GM18909 (cell line): ENCODE measurements around the gene PRDM16.
"Not testable (repeated sequence)": the region's sequence is repeated elsewhere in the genome, so short reads cannot be mapped to it uniquely, and the experiment has no call there.

Source experiments
- ATAC-seq: cut with Tn5 transposase; IDR thresholded peaks from one replicate; pipeline ENCODE4 v1.9.1; 2021; ENCODE audit warnings: mild to moderate bottlenecking; ENCODE audit not compliant: unreplicated experiment, poor library complexity

Gene PRDM16

DNA sequence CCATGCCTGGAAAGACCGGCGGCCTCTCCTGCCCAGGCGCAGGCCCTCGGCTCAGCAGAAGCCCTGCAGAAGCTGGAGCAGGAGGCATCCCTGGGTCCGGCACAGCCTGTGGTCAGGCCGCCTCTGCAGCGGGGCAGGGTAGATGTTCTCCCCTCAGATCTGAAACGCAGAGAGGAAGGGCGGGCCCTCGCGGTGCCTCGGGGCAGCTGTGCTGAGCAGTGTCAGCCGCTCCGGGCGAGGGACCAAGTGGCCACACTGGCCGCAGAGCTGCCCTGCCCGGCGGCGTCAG, 210.1 kb downstream of the PRDM16 start:
- ATAC-seq = no peak

DNA sequence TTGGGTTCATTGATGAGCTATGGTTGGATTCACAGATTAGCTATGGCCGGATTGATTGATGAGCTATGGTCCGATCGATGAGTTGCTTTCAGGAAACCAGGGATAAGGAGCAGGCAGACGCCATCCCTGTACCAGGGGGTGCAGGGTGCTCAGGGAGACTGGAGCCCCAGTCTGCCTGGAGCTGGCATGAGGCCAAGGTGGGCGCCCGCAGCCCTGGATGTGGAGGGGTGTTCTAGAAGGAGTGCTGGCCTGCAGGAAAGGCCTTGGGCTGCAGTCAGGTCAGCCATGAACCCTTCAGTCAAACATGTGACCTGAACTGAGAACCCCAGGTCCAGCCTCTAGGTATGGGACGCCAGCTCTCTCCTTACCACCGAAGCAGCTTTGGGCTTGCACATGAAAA, 212.7 kb downstream of the PRDM16 start:
- ATAC-seq = no peak

DNA sequence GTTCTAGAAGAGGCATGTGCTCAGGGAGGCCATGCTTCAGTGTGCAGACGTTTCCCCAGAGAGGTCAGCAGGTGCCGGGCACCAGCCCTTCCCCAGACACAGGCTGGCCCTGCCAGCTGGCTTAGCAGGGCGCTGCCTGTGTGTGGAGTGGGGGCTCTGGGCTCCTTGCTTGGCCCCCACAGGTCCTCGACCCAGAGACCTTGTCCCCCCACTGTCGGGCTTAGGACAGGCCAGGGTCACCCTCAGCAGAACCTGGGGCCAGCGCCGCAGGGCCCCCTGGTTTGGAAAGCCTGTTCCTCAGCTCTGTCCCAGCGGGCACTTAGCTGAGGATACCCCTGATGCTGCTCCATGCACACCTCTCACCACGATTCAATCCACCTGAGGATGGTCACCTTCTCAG, 213.2 kb downstream of the PRDM16 start:
- ATAC-seq = no peak

DNA sequence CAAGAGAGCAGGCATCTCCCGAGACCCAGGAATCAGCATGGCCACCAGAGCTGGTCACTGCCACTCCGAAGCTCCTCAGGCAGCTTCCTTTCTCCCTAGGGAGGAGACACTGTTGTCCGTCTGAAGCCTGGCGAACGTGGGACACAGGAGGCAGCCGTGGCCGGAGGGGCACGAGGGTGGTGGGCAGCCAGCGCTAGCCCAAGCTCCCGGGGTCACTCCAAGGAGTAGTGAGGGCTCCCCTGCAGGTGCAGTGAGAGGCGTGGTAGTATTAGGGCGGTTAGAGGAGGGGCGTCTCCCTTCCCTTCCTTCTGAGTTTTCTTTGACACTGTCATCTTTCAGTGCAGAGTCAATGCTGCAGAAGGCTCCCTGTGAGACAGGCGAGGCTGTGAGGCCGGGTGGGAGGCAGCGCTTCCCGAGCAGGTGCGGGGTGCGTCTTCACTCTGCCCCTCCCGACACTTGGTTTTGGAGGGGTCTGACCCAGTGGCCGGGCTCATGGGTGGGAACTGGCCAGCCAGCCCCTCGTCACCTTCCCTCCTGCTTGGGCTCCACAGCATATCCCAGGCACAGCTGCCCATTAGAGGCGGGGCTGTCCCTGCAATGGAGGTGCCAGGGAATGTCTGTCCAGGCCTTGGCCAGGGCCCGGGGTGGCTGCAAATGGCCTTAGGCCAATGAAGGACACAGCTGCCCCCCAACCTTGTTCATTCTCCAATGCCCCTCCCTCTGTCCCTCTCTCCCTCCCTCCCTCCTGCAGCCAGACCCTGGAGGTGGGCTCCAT, 213.8 kb downstream of the PRDM16 start:
- no peak for ATAC-seq

DNA sequence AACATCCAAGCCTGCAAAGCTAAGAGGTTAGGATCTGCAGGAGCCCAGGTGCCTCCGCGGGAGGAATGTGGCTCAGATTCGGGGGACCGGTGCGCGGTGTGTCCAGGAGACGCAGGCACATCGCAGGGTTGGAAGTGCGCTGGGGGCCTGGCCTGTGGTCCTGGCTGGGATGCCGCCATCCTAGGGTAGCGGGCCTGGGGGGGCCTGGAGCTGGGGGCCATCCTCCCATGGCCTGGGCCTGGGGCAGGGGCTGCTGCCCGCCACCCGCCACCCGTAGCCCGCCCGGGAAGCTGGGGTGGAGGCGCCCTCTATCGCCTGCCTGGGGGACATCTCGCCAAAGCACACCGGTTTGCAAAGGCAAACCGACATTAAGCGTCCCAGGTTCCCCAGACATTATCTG, 214.8 kb downstream of the PRDM16 start:
- no peak for ATAC-seq

DNA sequence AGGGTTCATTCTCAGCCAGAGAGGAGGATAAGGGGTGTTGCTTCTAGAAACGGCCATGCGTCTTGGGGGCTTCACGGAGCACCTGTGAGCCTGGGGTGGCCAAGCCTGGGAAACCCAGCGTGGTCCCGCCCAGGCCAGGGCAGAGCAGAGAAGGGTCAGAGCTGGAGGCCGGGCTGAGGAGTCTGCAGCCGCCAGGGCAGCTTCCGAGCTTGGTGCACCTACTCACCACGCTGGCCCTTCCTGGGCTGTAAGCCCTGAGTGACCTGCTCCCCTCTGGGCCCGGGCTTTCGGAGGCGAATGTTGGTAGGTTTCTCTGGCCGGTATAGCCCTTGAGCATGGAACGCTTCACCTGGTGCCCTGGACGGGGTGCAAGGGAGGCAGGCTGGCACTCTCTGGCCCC, 215.7 kb downstream of the PRDM16 start:
- ATAC-seq = no peak

DNA sequence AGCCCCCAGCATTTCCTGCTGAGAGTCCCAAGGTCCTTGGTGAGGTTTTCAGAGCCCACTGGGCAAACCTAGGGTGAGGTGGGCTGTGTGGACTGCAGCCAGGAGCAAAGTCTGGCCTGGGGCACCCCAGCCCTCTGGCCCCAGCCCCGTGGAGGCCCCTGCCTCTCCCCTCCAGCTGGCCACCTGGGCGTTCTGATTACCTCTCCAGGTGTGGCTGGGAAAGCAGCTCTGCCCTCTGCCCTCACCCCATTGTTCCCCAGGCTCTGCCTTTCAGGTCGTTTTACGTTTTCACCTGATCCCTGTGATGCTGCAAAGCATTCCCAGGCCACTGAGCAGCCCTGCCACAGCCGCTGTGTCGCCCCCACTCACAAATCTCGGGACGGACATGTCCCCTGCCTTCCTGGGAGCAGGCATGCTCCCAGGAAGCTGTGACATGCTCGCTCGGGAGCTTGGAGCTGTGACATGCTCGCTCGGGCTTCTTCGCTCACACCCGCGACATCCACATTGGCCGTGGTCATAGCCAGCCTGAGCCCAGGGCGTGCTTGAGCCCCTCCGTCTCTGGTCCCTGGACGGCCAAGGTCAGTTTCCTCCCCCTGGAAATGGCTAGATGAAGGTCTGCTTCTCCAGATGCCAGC, 216.2 kb downstream of the PRDM16 start:
- no peak for ATAC-seq

DNA sequence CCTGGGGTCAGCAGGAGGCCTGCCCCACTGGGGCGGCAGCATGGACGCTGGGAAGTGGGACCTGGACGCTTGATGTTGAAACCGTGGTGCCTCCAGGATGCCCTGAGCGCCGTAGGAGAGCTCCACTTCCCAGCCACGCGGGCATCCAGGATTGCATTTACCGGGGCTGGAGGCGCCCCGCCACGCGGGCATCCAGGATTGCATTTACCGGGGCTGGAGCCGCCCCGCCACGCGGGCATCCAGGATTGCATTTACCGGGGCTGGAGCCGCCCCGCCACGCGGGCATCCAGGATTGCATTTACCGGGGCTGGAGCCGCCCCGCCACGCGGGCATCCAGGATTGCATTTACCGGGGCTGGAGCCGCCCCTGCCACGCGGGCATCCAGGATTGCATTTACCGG, 218.1 kb downstream of the PRDM16 start:
- ATAC-seq = not testable (repeated sequence)

DNA sequence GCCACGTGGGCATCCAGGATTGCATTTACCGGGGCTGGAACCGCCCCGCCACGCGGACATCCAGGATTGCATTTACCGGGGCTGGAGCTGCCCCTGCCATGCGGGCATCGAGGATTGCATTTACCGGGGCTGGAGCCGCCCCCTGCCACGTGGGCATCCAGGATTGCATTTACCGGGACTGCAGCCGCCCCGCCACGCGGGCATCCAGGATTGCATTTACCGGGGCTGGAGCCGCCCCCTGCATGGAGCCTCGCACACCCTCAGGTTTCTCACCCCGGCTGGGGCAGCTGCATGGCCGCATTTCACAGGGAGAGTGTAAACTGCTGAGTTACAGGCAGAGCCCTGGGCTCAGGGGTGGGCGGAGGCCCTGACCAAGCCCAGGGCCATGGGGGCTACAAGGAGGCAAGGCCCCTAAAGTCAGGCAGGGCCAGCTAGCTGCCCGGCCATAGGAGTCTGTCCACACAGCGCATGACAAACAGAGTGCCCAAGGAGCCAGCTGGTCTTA, 218.7 kb downstream of the PRDM16 start:
- no peak for ATAC-seq

DNA sequence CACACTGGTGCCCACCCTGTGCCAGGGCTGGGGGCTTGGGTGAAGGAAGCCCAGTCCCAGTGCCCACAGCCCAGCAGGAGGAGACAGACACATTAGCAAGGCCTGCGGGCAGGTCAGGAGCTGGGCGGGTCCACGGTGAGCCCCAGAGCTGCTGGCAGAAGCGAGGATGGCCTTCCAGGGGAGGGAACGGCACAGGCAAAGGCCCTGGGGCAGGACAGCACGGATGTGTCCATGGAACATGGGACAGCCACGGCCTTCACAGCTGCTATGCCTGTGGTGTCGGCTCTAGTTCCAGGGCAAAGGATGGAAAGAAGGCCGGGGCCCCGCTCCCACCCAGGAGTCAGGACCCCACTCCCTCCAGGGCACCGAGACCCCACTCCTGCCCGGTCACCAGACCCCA, 220.5 kb downstream of the PRDM16 start:
- no peak for ATAC-seq

DNA sequence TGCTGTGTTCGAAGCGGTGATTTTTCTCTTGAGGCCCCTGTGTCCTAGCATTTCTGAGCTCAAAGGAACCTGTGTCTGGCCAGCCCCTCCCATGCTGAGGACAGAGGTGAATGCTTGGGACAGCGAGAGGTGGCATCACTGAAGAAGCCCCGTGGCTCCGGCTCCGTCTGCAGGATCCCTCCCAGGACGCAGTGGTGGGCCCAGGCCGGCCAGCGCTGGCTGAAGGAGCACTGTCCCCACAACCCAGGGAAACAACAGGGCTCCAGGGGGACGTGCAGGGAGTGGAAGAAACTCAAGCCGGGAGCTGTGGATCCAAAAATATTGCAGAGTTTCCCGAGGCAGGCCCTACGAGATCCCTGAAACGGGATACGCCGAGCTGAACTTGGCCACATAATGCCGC, 221.4 kb downstream of the PRDM16 start:
- no peak for ATAC-seq

DNA sequence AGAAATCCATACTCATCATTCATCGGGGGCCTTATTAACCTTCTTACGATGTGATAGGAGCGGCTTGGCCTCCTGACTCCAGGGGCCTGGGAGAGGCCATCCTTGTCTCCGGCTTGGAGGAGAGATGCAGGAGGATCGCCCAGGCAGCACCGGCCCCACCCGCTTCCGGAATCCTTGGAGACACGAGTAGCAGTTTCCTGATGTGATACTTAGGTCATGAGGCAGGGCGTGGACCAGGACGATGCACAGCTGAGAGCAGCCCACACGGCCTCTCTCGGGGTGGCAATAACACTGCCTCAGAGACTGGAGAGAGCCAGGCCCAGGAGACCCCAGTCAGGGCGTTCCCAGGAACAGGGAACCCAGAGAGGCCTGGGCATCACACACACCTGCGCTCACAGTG, 221.9 kb downstream of the PRDM16 start:
- ATAC-seq = no peak

DNA sequence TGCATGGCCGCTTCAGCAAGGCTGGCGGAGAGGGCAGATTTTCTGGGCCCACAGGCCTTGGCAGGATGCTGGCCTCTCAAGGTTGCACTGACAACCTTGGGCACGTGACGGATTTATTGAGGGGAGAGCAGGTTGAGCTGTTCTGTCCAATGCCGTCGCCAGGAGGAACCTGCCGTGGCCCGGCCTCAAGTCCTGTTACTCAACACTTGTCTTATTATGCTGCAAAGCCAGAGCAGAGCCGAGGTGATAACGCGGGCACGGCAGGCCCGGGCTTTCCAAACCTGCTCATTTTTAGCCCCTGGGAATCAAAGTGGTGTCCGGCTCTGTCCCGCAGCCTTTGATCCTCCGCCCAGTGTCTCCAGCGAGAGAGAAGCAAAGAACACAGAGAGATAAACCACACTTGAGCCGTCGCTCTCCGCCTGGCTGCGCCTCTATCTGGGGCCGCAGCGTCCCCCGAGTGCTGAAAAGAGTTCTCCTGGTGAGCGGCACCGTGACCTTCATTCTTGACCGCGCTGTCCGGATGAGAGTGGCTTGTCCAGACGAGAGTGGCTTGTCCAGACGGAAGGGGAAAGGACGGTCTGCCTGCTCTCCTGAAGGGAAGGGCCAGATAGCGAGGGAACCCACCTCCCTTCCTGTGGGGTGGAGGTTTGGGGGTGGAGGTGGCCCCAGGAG, 223.2 kb downstream of the PRDM16 start:
- ATAC-seq = no peak

DNA sequence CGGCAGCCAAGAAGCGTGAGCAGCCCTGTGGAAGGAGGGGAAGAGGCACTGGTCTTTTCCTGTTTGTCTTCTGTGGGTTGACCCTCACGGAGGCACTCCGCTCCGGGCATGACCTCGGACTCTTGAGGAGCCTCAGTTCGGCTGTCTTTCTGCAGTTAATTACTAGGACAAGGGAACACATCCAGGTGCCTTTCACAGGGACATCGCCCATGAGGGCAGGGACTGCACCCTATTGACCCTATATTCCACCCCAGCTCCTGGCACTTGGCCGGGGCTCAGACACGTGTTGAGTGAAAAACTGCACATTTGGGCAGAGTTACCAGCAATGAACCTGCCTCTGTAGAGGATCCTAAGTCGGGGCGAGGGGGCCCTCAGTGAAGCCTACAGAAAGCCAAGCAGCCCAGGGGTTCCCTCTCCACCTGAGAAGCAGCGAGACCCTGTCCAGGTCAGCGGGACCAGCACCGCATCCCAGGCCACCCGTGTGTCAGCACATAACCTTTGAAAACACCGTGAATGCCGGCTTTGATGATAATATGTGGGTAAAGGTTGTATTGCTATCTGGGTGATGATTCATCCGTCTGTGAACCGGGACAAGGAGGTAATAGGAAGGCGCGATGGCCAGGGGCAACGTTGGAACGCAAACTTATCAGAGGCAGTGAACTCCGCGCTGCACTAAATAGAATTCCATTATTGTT, 224.0 kb downstream of the PRDM16 start:
- ATAC-seq = no peak

DNA sequence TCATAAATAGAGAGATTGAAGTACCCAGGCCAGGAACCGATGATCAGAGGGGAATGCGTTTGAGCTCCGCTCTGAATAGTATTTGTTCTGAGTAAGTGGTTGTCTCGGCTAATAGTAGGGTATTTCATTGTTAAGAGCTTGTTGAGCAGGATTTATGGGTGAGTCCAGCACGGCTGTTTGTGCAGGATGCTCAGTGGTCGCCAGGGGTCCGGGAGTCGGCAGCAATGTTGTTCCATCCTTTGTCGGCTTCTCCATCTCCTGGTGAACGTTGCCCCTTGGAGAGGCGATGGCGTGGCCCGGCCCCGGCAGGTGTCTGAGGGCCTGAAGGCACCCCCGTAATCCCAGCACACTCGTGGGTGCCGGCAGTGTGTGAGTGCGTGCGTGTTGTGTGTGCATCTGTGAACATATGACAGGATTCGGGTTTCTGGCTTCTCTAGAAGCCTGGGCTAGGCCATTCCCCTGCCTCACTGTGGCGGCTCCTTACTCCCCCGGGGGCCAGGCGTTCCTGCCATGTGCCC, 224.6 kb downstream of the PRDM16 start:
- no peak for ATAC-seq

DNA sequence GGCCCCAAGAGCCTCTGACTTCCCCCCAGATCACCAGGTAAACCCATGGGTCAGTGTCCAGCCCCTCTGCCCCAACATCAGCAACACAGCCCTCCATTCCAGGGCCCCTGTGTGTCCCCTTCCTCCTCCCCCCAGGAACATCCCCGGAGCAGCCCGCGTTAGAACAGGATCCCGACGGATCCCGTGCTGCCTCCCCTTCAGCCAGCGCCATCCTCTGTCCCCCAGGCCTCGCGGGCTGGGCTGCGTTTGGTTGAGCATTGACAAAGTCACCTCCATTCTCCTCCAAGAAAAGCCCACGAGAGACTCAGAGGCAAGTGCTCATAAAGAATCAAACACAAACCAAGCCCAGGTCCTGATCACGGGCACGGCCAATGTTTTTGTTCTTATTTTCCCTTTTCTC, 225.4 kb downstream of the PRDM16 start:
- no peak for ATAC-seq

DNA sequence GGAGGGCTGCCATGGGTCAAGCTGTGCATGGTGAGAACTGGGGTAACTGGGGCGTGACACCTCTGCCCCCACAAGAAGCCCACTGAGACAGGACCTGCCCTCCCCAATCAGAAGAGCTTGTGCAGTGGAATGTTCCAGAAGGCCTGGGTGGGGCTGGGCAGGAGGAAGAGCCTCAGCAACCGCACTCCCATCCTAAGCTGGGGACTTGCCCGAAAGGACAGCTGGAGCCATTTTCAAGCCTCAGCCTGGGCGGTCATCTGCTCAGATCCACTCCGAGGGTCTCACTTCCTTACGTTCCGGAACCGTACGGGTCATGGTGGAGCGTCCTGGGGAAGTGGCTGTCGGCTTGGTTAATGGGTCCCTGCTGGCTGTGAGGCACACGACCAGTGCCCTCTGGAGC, 226.8 kb downstream of the PRDM16 start:
- ATAC-seq = no peak

DNA sequence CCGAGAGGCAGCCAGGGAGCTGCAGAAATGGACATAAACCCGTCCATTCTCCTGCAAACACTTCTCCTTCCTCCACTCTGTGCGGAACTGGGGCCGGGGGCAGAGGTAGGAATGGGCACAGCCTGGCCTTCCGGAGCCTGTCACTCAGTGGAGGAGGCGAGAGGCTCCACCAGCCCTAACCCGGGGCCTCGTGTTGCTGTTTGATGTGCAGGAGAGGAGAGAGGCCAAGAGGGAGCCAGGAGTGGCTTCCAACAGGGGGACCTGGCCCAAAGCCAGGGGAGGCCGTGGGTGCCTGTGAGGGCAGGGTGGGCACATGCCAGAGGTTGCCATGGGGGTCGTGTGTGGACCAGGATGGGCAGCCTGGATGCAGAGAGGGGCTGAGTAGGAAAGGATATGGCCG, 227.3 kb downstream of the PRDM16 start:
- no peak for ATAC-seq

DNA sequence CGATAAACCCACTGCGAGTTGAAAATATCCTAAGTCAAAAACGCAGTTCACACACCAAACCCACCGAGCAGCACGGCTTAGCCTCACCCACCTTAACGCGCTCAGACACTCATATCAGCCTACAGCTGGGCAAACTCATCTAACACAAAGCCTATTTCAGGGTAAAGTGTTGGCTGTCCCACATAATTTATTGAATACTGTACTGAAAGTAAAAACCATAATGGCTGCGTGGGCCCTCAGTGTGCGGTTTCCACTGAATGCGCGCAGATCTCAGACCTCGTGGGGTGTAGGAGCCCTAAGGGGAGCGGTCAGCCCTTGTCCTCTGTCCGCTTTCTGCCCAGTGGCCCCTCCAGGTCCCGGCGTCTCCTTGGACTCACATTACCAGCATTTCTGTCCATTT, 227.8 kb downstream of the PRDM16 start:
- no peak for ATAC-seq

DNA sequence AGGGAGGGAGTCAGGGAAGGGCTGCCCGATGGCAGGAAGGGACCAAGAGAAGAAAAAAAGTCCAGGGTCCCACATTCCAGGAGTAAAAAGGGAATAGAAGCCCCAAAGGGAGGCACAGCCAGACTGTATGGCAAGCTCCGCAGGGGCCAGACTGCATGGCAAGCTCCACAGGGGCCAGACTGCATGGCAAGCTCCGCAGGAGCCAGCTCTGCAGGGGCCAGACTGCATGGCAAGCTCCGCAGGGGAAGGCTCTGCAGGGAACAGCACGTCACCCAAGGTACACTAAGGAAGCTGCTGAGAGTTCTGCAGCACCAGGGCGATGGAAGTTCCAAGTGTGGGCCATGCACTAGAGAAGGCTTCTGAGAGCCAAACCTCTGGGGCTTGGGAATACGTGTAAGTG, 228.8 kb downstream of the PRDM16 start:
- ATAC-seq = no peak

DNA sequence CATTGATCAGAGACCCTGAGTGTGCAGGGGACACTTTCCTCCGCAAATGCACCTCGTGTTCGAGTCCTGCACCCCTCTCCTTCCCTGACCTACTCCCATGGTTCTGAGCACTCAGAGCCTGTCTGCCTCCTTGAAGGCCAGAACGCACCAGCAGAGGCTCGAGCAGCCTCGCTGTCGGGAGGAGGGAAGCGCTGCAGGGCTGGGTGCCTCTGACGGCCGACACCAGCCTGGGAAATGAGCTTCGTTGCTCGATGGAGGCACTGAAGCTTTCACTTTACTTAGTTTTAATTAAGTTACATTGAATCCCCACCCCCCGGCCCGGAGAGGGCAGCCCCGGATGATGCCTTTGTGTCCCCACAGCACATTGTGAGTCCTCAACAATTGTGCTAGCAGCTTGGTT, 229.2 kb downstream of the PRDM16 start:
- no peak for ATAC-seq
